ENCODE data around the gene C14orf132.

Gene C14orf132

GRCh38 chr14:96080571-96080970, 41.4 kb downstream of the C14orf132 start:
- H3K27ac ChIP-seq = no peak overlapping the region
- ChIA-PET CTCF (no interaction called here), POLR2A (ENCODE audit: low non-redundant PET) (no interaction called here)
- no peak for DNase-seq (ENCODE audit: low spot score)
- no peak for TF ChIP-seq CTCF (conservative IDR thresholded peaks at IDR 0.05; ENCODE audit: low read depth)

GRCh38 chr14:96081224-96081623, 42.1 kb downstream of the C14orf132 start:
- POLR2A ChIA-PET (ENCODE audit: low non-redundant PET) = no interaction called here
- no peak overlapping the region for H3K27ac ChIP-seq
- CTCF ChIA-PET = no interaction called here
- DNase-seq (ENCODE audit: low spot score) = no peak
- no peak for TF ChIP-seq CTCF (conservative IDR thresholded peaks at IDR 0.05; ENCODE audit: low read depth)

GRCh38 chr14:96081767-96082400, 42.7 kb downstream of the C14orf132 start:
- ChIA-PET CTCF (interaction anchor here (1.1 kb wide), 1 partner anchor 25 kb away, joined by 4 read pairs; no protein-coding TSS in a partner anchor), POLR2A (ENCODE audit: low non-redundant PET) (no interaction called here)
- H3K27ac ChIP-seq = no peak overlapping the region
- no peak for TF ChIP-seq CTCF (conservative IDR thresholded peaks at IDR 0.05; ENCODE audit: low read depth)
- DNase-seq (ENCODE audit: low spot score) = no peak

GRCh38 chr14:96082420-96083300, 43.5 kb downstream of the C14orf132 start:
- POLR2A ChIA-PET (ENCODE audit: low non-redundant PET) = no interaction called here
- no peak for DNase-seq (ENCODE audit: low spot score)
- H3K27ac ChIP-seq = no peak overlapping the region
- no peak for TF ChIP-seq CTCF (conservative IDR thresholded peaks at IDR 0.05; ENCODE audit: low read depth)
- CTCF ChIA-PET = interaction anchor here (0.6 to 1.1 kb wide), 2 partner anchors 26 to 341 kb away, joined by 3 to 4 read pairs; no protein-coding TSS in a partner anchor

- ChIA-PET CTCF (interaction anchor here (0.6 to 1.3 kb wide), 2 partner anchors 192 to 340 kb away, joined by 3 read pairs; no protein-coding TSS in a partner anchor), POLR2A (ENCODE audit: low non-redundant PET) (no interaction called here)
- DNase-seq (ENCODE audit: low spot score) = peak; percentile 71
- TF ChIP-seq CTCF (conservative IDR thresholded peaks at IDR 0.05; ENCODE audit: low read depth) = no peak
- H3K27ac ChIP-seq = peak overlapping the region; percentile 3; the same call in 1 of the 2 replicates
Measured at GRCh38 chr14:96083667-96084320, 44.6 kb downstream of the C14orf132 start.

GRCh38 chr14:96084796-96085195, 45.6 kb downstream of the C14orf132 start:
- DNase-seq (ENCODE audit: low spot score) = no peak
- H3K27ac ChIP-seq = no peak overlapping the region
- TF ChIP-seq CTCF (conservative IDR thresholded peaks at IDR 0.05; ENCODE audit: low read depth) = no peak
- ChIA-PET POLR2A (ENCODE audit: low non-redundant PET) (no interaction called here), CTCF (interaction anchor here (0.8 kb wide), 1 partner anchor 14 kb away, joined by 4 read pairs; no protein-coding TSS in a partner anchor)
